ENCODE data around the gene GRAP. TPM values are rescaled to one million over a fixed set of nuclear protein-coding genes. Genes with fewer than 3 reads are reported as not detected.
"Not testable (repeated sequence)": the region's sequence is repeated elsewhere in the genome, so short reads cannot be mapped to it uniquely, and the experiment has no call there.

GRAP gene
- total RNA-seq, 2 experiments from 2014 or later: 25.9 to 26.3 TPM

DNA sequence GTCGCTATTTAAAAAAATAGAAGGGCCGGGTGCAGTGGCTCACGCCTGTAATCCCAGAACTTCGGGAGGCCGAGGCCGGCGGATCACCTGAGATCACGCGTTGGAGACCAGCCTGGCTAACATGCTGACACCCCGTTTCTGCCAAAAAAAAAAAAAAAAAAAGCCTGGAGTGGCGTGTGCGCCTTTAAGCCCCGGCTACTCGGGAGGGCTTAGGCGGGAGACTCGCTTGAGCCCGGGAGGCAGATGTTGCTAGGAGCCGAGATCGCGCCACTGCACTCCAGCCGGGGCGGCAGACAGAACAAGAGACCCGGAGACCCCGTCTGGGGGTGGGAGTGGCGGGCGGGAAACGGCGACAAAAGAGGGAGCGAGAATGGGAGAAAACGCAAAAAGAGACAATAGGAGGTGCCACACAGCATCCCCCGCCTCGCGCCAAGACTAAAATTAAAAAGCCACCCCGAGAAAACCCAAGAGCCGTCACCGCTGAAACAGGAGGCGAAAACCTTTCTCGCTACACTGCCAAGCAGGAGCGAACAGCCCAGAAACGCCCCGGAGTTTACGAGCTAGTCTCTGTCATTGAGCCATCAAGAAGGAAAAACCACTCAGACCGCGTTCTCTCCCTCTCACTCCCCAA is 16.7 kb upstream of the GRAP start:
- Mint-ChIP-seq H3K27ac (peak overlapping the region; percentile 94), H3K4me3 (peak overlapping the region; percentile 74)
- DNase-seq (peak; percentile 95), ATAC-seq (peak; percentile 49)
- POLR2A ChIA-PET: interaction anchor here (0.6 kb wide), 1 partner anchor 315 kb away, joined by 3 read pairs; the partner anchor contains the start of gene MAPK7
- H3K4me1 Mint-ChIP-seq (ENCODE audit: low read depth); H3K27me3 Mint-ChIP-seq (ENCODE audit: low read depth); CTCF ChIA-PET; H3K36me3 Mint-ChIP-seq (ENCODE audit: low read depth); H3K9me3 Mint-ChIP-seq (ENCODE audit: insufficient read depth): not testable (repeated sequence)

DNA sequence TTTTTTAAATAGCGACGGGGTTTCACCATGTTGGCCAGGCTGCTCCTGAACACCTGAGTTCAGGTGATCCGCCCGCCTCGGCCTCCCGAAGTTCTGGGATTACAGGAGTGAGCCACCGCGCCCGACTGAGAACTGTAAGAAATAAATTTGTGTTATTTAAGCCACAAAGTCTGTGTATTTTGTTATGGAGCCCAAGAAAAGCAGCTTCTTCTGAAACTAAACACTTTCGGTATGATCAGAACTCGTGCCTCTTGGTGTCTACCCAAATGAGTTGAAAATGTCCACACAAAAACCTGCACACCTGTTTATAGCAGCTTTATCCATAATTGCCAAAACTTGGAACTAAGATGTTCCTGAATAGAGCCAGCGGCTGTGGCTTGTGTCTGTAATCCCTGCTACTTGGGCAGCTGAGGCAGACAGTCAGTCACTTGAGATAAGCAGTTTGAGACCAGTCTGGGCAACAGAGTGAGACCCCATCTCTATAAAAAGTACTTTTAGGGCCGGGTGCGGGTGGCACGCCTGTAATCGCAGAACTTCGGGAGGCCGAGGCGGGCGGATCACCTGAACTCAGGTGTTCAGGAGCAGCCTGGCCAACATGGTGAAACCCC is 16.1 kb upstream of the GRAP start:
- H3K27me3 Mint-ChIP-seq (ENCODE audit: low read depth); H3K4me1 Mint-ChIP-seq (ENCODE audit: low read depth); H3K36me3 Mint-ChIP-seq (ENCODE audit: low read depth); POLR2A ChIA-PET; H3K4me3 Mint-ChIP-seq; H3K27ac Mint-ChIP-seq; H3K9me3 Mint-ChIP-seq (ENCODE audit: insufficient read depth); DNase-seq; CTCF ChIA-PET: not testable (repeated sequence)
- ATAC-seq: peak; percentile 86

DNA sequence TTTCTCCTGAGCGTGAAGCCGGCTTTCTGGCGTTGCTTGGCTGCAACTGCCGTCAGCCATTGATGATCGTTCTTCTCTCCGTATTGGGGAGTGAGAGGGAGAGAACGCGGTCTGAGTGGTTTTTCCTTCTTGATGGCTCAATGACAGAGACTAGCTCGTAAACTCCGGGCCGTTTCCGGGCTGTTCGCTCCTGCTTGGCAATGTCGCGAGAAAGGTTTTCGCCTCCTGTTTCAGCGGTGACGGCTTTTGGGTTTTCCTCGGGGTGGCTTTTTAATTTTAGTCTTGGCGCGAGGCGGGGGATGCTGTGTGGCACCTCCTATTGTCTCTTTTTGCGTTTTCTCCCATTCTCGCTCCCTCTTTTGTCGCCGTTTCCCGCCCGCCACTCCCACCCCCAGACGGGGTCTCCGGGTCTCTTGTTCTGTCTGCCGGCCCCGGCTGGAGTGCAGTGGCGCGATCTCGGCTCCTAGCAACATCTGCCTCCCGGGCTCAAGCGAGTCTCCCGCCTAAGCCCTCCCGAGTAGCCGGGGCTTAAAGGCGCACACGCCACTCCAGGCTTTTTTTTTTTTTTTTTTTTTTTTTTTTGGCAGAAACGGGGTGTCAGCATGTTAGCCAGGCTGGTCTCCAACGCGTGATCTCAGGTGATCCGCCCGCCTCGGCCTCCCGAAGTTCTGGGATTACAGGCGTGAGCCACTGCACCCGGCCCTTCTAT is 15.4 kb upstream of the GRAP start:
- ATAC-seq (peak; percentile 63), DNase-seq (peak; percentile 73)
- H3K9me3 Mint-ChIP-seq (ENCODE audit: insufficient read depth); CTCF ChIA-PET; POLR2A ChIA-PET; H3K27me3 Mint-ChIP-seq (ENCODE audit: low read depth); H3K4me3 Mint-ChIP-seq; H3K4me1 Mint-ChIP-seq (ENCODE audit: low read depth); H3K27ac Mint-ChIP-seq; H3K36me3 Mint-ChIP-seq (ENCODE audit: low read depth): not testable (repeated sequence)

DNA sequence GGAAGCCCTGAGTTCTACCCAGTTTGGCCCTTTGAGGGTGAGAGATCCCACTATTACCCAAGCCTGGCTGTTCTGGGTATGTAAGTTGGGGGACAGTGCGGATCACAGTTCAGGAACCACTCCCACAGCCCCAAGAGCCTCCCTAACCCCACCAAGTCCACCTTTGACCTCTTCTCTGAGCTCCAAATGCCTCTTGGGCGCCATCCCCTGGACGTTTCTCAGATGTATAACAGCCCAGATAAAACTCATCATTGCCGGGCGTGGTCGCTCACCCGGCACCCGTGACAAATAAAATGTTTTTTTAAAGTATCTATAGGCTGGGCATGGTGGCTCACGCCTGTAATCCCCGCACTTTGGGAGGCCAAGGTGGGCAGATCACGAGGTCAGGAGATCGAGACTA is 8.7 kb upstream of the GRAP start:
- POLR2A ChIA-PET; H3K36me3 Mint-ChIP-seq (ENCODE audit: low read depth); H3K27ac Mint-ChIP-seq; H3K4me3 Mint-ChIP-seq; H3K9me3 Mint-ChIP-seq (ENCODE audit: insufficient read depth); H3K4me1 Mint-ChIP-seq (ENCODE audit: low read depth); DNase-seq; CTCF ChIA-PET; H3K27me3 Mint-ChIP-seq (ENCODE audit: low read depth): not testable (repeated sequence)
- ATAC-seq: peak; percentile 93

DNA sequence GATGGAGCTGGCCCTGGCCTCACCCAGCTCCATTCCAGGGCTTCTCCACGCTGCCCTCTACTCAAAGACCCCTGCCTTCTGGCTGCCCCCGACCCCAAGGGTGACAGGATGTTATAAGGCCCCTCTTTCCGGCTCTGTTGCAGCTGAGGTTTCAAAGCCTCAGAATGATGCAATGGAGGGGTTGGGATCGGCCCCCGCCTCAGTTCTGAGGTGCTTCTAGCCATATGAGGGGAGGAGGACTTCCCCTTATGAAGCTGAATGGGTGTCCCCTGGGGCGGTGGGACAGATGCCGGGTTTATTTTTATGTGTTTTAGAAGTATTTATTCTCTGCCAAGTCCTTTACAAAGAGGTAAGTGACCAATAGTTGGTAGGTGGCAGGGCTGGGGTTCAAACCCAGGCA is 2.1 kb upstream of the GRAP start:
- H3K4me1 Mint-ChIP-seq (ENCODE audit: low read depth); POLR2A ChIA-PET; H3K9me3 Mint-ChIP-seq (ENCODE audit: insufficient read depth); CTCF ChIA-PET; H3K27me3 Mint-ChIP-seq (ENCODE audit: low read depth); H3K4me3 Mint-ChIP-seq; H3K27ac Mint-ChIP-seq; ATAC-seq; H3K36me3 Mint-ChIP-seq (ENCODE audit: low read depth): not testable (repeated sequence)
- peak; percentile 18 for DNase-seq

DNA sequence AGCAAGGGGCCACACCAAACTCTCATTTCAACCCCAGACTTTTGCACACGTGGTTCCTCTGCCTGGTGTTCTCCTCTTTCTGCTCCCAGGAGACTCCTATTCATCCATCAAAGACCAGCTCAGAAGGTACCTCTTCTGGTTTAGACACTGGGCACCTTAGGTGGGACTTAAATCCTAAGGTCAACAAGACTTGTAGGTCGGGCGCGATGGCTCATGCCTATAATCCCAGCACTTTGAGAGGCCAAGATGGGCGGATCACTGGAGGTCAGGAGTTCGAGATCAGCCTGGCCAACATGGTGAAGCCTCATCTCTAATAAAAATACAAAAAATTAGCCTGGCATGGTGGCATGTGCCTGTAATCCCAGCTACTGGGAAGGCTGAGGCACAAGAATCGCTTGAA is 753 bp upstream of the GRAP start:
- POLR2A ChIA-PET; H3K36me3 Mint-ChIP-seq (ENCODE audit: low read depth); H3K4me3 Mint-ChIP-seq; ATAC-seq; H3K27ac Mint-ChIP-seq; H3K27me3 Mint-ChIP-seq (ENCODE audit: low read depth); H3K9me3 Mint-ChIP-seq (ENCODE audit: insufficient read depth); H3K4me1 Mint-ChIP-seq (ENCODE audit: low read depth); CTCF ChIA-PET: not testable (repeated sequence)
- peak; percentile 16 for DNase-seq

DNA sequence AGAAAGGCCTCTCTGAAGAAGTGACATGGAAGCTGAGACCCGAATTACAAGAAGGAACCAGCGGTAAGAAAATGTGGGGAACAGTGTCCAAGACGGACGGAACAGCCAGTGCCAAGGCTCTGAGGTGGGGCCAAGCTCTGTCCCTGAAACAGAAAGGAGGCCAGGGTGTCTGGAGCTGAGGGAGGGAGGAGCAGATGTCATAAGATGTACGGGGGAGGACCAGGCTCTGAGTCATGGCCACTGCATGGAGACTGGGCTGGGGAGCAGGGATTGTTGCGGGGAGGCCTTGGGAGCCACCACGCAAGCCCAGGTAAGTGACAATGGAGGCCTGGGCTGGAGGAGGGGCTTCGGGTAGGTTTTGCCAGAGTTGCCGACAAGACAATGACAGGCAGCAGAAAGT is 2.1 kb downstream of the GRAP start:
- H3K4me3 Mint-ChIP-seq; DNase-seq; H3K27ac Mint-ChIP-seq; H3K36me3 Mint-ChIP-seq (ENCODE audit: low read depth); ATAC-seq; CTCF ChIA-PET; H3K9me3 Mint-ChIP-seq (ENCODE audit: insufficient read depth); H3K27me3 Mint-ChIP-seq (ENCODE audit: low read depth); POLR2A ChIA-PET; H3K4me1 Mint-ChIP-seq (ENCODE audit: low read depth): not testable (repeated sequence)

DNA sequence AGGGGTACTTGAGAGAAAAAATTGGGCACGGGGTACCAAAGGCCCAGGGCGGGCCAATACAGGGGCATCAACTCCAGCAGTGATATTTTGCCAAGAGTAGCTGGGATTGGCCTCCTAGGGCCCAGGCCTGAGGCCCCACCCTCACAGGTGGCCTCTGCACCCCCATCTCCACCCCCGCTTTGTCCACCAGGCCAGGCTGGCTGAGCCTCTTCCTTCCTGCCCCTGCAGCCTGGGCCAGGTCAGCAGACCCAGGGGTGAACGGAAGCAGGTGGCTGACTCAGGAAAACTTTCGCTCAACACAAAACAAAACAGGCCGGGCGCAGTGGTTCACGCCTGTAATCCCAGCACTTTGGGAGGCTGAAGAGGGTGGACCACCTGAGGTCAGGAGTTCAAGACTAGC is 3.7 kb downstream of the GRAP start:
- H3K36me3 Mint-ChIP-seq (ENCODE audit: low read depth); DNase-seq; H3K9me3 Mint-ChIP-seq (ENCODE audit: insufficient read depth); ATAC-seq; H3K27ac Mint-ChIP-seq; H3K27me3 Mint-ChIP-seq (ENCODE audit: low read depth); POLR2A ChIA-PET; H3K4me1 Mint-ChIP-seq (ENCODE audit: low read depth); H3K4me3 Mint-ChIP-seq; CTCF ChIA-PET: not testable (repeated sequence)

DNA sequence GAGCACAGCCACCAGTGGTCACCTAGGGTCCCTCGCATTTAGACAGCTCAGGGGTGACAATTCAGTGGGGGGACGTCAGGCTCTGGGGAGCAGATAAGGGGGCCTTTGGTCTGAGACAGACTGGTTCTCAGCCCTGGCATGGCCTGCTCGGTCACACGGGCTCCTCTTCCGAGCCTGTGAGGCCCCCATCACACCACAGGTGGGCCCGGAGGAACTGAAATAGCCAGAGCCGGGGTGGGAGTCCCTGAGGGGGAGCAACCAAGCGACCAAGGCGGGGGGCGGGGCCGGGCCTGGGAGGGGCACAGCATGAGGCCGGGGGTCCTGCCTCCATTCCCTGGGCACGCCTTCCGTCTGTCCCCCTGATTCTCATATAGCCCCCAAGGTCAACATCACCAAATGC is 4.4 kb downstream of the GRAP start:
- H3K4me3 Mint-ChIP-seq; H3K27me3 Mint-ChIP-seq (ENCODE audit: low read depth); DNase-seq; CTCF ChIA-PET; POLR2A ChIA-PET; H3K36me3 Mint-ChIP-seq (ENCODE audit: low read depth); ATAC-seq; H3K4me1 Mint-ChIP-seq (ENCODE audit: low read depth); H3K27ac Mint-ChIP-seq; H3K9me3 Mint-ChIP-seq (ENCODE audit: insufficient read depth): not testable (repeated sequence)

DNA sequence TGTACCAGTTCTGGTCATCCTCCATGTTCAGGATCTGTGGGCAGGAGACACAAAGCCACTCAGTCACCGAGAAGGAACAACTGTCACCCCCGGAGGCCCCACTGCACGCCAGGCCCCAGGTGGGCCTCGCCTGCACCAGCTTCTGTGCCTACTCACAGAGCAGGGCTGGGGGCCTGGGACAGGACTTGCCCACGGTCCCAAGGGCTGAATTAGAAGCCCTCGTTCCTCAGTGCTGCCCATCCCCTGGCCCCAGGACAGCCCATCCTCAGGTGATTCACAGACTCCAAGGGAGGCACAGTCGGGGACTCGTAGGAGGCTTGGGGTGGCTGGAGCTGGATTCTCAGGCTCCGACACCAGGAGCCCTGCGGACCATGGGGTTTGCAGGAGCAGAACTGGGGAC is 4.9 kb downstream of the GRAP start:
- H3K9me3 Mint-ChIP-seq (ENCODE audit: insufficient read depth); ATAC-seq; DNase-seq; H3K27ac Mint-ChIP-seq; CTCF ChIA-PET; H3K4me3 Mint-ChIP-seq; POLR2A ChIA-PET; H3K36me3 Mint-ChIP-seq (ENCODE audit: low read depth); H3K4me1 Mint-ChIP-seq (ENCODE audit: low read depth); H3K27me3 Mint-ChIP-seq (ENCODE audit: low read depth): not testable (repeated sequence)

DNA sequence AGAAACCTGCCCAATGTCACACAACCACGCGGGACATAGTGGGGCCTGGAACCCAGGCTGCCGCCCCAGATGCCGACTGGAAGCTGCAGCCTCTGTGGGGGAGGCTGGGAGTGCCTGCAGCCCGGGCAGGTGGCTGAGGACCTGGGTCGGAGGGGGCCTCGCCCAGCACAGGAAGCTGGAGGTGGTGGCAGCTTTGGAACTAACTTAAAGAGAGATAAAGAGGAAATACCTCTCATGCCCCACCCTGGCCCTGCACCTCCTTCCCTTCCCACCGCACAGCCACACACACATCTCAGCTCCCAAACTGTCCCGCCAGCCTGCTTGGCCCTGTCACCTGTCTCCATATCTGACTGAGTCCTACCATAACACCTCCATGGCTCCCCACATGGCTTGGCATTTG is 6.4 kb downstream of the GRAP start:
- H3K27me3 Mint-ChIP-seq (ENCODE audit: low read depth); H3K36me3 Mint-ChIP-seq (ENCODE audit: low read depth); H3K27ac Mint-ChIP-seq; H3K4me3 Mint-ChIP-seq; DNase-seq; CTCF ChIA-PET; POLR2A ChIA-PET; H3K4me1 Mint-ChIP-seq (ENCODE audit: low read depth); H3K9me3 Mint-ChIP-seq (ENCODE audit: insufficient read depth): not testable (repeated sequence)
- ATAC-seq: peak; percentile 40

DNA sequence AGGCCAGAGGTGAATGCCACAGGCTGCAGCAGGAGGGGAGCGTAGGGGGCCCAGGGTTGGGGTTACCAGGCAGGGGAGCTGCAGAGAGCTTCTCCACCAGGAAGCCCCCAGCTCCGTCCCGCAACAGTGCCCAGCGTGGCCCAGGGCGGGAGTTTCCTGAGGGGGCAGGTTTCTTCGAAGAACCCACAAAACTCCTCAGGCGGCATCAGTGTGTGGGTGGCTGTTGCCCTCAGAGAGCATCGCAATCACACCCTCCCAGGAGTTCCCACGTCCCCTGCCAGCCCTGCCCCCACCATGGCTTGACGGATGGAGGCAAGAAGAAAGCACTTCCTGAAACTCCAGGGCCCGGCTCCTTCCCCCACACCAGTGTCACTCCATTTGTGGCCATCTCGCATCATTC is 8.0 kb downstream of the GRAP start:
- H3K9me3 Mint-ChIP-seq (ENCODE audit: insufficient read depth); DNase-seq; H3K4me1 Mint-ChIP-seq (ENCODE audit: low read depth); H3K27me3 Mint-ChIP-seq (ENCODE audit: low read depth); H3K27ac Mint-ChIP-seq; ATAC-seq; CTCF ChIA-PET; H3K36me3 Mint-ChIP-seq (ENCODE audit: low read depth); H3K4me3 Mint-ChIP-seq; POLR2A ChIA-PET: not testable (repeated sequence)

DNA sequence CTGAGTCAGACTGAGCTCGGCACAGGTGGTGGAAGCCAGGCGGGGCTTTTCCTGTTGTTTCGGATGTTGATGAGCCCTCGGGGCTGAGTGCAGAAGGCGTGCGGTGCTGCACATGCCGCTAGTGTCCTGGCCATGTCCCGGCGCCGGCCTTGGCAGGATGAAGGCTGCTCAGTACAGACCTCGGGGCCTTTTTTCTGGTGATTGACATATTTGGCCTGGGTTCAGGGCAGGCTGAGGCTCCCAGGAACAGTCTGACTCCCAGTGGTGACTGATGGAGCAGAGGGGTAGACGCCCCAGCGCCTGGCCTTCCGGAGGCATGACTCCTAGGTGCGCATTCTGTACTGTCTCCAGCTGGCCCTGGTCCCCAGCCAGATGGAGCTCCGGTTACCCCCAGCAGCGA is 8.8 kb downstream of the GRAP start:
- not testable (repeated sequence) for H3K4me3 Mint-ChIP-seq

More for the DNA sequence above, 8.8 kb downstream of the GRAP start:
- H3K9me3 Mint-ChIP-seq (ENCODE audit: insufficient read depth); H3K36me3 Mint-ChIP-seq (ENCODE audit: low read depth); POLR2A ChIA-PET; H3K27me3 Mint-ChIP-seq (ENCODE audit: low read depth); DNase-seq; H3K4me1 Mint-ChIP-seq (ENCODE audit: low read depth); CTCF ChIA-PET; H3K27ac Mint-ChIP-seq: not testable (repeated sequence)
- ATAC-seq: peak; percentile 44

Measured in activated CD8-positive, alpha-beta T cell treated with anti-CD3 and anti-CD28 coated beads, Interleukin-2, amount 10 ng/mL, durations not matched to agents 7 days and 5 days (primary cell).